ENCODE data around the gene G6PC3. TPM values are rescaled to one million over a fixed set of nuclear protein-coding genes. Genes with fewer than 3 reads are reported as not detected.
"Not testable (repeated sequence)": the region's sequence is repeated elsewhere in the genome, so short reads cannot be mapped to it uniquely, and the experiment has no call there.

The G6PC3 gene
- total RNA-seq, 1 experiment from 2014 or later, result 105 TPM

DNA sequence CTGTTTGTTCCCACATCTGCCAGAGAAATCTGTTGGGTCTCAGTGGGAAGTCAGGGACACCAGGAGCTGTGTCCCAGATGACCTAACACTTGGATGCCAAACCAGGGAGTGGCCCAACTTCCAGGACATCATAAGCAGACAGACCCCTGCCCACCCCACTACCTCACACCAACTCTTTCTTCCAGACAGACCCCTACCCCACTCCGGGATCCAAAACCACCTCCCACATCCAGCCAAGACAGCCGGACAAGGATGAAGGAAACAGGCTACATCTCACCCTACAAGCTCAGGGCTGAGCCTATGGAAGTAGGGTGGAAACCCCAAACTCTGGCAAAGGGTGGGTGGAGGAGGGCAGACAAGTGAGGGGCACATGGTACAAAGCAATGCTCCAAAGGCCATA lies 49.3 kb downstream of the G6PC3 start:
- H3K14ac ChIP-seq (ENCODE audit: insufficient read depth, low read length), result no peak overlapping the region
- H3K4me1 ChIP-seq (ENCODE audit: insufficient read depth, low read length), result peaks cover 6% of the 10 kb centered on the region; the same call in 1 of the 2 replicates
- no peaks in the 10 kb centered on the region for H4K20me1 ChIP-seq (ENCODE audit: control insufficient read depth, insufficient read depth, insufficient read length)
- H2BK15ac ChIP-seq (ENCODE audit: low read depth, low read length), result no peak overlapping the region
- H4K91ac ChIP-seq (ENCODE audit: insufficient read length, low read depth, low read length), result no peak overlapping the region
- no peak overlapping the region for H2BK5ac ChIP-seq (ENCODE audit: insufficient read length, low read length)
- no peak overlapping the region for H2BK12ac ChIP-seq (ENCODE audit: insufficient read length, low read depth, low read length)
- no peak overlapping the region for H2BK20ac ChIP-seq (ENCODE audit: low read depth, low read length, poor library complexity, severe bottlenecking)
- H3K9ac ChIP-seq (ENCODE audit: extremely low read depth, insufficient read length, low read length), result no peak overlapping the region
- Mint-ChIP-seq H3K36me3 (ENCODE audit: insufficient read depth in 1 of 3, low read depth in 3 of 3) (peaks cover 2 to 18% (median 6%) of the 10 kb centered on the region in 3 experiments; a peak in 4 of 7 replicates), H3K4me3 (peak overlapping the region in 1 of 2 experiments; percentile 46; a peak in 2 of 5 replicates), H3K27me3 (ENCODE audit: low read depth) (peaks cover 2% of the 10 kb centered on the region), H3K27ac (no peak overlapping the region), H3K9me3 (no peaks in the 10 kb centered on the region), H3K4me1 (peaks cover 44 to 72% of the 10 kb centered on the region in 2 experiments)
- no peaks in the 10 kb centered on the region for H3K79me1 ChIP-seq (ENCODE audit: insufficient read depth, low read depth, low read length, poor library complexity, severe bottlenecking)
- H3K27me3 ChIP-seq (ENCODE audit: insufficient read depth, low read length), result no peaks in the 10 kb centered on the region
- H2AK5ac ChIP-seq (ENCODE audit: insufficient read length, low read length), result no peak overlapping the region
- no peak overlapping the region for H2BK120ac ChIP-seq (ENCODE audit: low read depth, low read length, poor library complexity, severe bottlenecking)
- H3K18ac ChIP-seq (ENCODE audit: insufficient read length, low read depth, low read length), result no peak overlapping the region
- H3K27ac ChIP-seq (ENCODE audit: insufficient read length, low read depth, low read length), result no peak overlapping the region
- no peak overlapping the region for H4K5ac ChIP-seq (ENCODE audit: insufficient read length, low read depth, low read length)
- no peak overlapping the region for H2AFZ ChIP-seq (ENCODE audit: low read length)
- TF ChIP-seq, protein P1, sequence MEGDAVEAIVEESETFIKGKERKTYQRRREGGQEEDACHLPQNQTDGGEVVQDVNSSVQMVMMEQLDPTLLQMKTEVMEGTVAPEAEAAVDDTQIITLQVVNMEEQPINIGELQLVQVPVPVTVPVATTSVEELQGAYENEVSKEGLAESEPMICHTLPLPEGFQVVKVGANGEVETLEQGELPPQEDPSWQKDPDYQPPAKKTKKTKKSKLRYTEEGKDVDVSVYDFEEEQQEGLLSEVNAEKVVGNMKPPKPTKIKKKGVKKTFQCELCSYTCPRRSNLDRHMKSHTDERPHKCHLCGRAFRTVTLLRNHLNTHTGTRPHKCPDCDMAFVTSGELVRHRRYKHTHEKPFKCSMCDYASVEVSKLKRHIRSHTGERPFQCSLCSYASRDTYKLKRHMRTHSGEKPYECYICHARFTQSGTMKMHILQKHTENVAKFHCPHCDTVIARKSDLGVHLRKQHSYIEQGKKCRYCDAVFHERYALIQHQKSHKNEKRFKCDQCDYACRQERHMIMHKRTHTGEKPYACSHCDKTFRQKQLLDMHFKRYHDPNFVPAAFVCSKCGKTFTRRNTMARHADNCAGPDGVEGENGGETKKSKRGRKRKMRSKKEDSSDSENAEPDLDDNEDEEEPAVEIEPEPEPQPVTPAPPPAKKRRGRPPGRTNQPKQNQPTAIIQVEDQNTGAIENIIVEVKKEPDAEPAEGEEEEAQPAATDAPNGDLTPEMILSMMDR (conservative IDR thresholded peaks at IDR 0.05), result no peak
- H3K4ac ChIP-seq (ENCODE audit: low read depth, low read length), result no peak overlapping the region
- no peak for DNase-seq
- no peak overlapping the region for H3T11ph ChIP-seq (ENCODE audit: low read length)
- peaks cover 9% of the 10 kb centered on the region for H3K23me2 ChIP-seq (ENCODE audit: insufficient read length, low read depth, low read length, poor library complexity, severe bottlenecking)
- no CpG with 5 or more reads among the region's 2 CpGs for WGBS (ENCODE audit: extremely low coverage, insufficient read length, low lambda C conversion rate)
- H3K4me2 ChIP-seq (ENCODE audit: insufficient read depth, insufficient read length, low read length), result no peak overlapping the region
- H3K23ac ChIP-seq (ENCODE audit: insufficient read length, low read depth, low read length), result no peak overlapping the region
- H4K8ac ChIP-seq (replicated peaks; ENCODE audit: insufficient read length, low read depth, low read length), result no peak overlapping the region
- H3K56ac ChIP-seq (ENCODE audit: insufficient read length, low read depth, low read length), result no peak overlapping the region
- H3K79me2 ChIP-seq (ENCODE audit: insufficient read depth, low read length), result peaks cover 2% of the 10 kb centered on the region; the same call in 1 of the 2 replicates
- no peaks in the 10 kb centered on the region for H3K9me3 ChIP-seq (ENCODE audit: control insufficient read depth, low read depth, low read length)

DNA sequence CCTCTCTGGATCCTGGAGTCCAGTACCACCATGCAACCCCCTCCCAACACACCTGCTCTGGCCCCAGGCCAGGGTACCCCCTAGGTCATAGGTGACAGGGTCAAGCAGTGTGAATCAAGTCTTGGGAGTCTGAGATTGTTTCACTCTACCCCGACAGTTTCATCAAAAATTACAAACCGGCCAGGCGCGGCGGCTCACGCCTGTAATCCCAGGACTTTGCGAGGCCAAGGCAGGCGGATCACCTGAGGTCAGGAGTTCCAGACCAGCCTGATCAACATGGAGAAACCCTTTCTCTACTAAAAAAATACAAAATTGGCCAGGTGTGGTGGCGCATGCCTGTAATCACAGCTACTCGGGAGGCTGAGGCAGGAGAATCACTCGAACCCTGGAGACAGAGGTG lies 49.7 kb downstream of the G6PC3 start:
- no CpG with 5 or more reads among the region's 11 CpGs for WGBS (ENCODE audit: extremely low coverage, insufficient read length, low lambda C conversion rate)
- not testable (repeated sequence) for H3K27me3 ChIP-seq (ENCODE audit: insufficient read depth, low read length); H3K27ac ChIP-seq (ENCODE audit: insufficient read length, low read depth, low read length); H2BK120ac ChIP-seq (ENCODE audit: low read depth, low read length, poor library complexity, severe bottlenecking); H4K5ac ChIP-seq (ENCODE audit: insufficient read length, low read depth, low read length); H3K9ac ChIP-seq (ENCODE audit: extremely low read depth, insufficient read length, low read length); H3K23me2 ChIP-seq (ENCODE audit: insufficient read length, low read depth, low read length, poor library complexity, severe bottlenecking); H3K4me1 ChIP-seq (ENCODE audit: insufficient read depth, low read length); H3K23ac ChIP-seq (ENCODE audit: insufficient read length, low read depth, low read length); H3K4ac ChIP-seq (ENCODE audit: low read depth, low read length); H3K18ac ChIP-seq (ENCODE audit: insufficient read length, low read depth, low read length); H3K56ac ChIP-seq (ENCODE audit: insufficient read length, low read depth, low read length); H3K4me2 ChIP-seq (ENCODE audit: insufficient read depth, insufficient read length, low read length); H3K79me2 ChIP-seq (ENCODE audit: insufficient read depth, low read length); H4K91ac ChIP-seq (ENCODE audit: insufficient read length, low read depth, low read length); H4K20me1 ChIP-seq (ENCODE audit: control insufficient read depth, insufficient read depth, insufficient read length); H3T11ph ChIP-seq (ENCODE audit: low read length); H3K9me3 Mint-ChIP-seq; H2BK15ac ChIP-seq (ENCODE audit: low read depth, low read length); H2AFZ ChIP-seq (ENCODE audit: low read length); H3K14ac ChIP-seq (ENCODE audit: insufficient read depth, low read length); H2BK20ac ChIP-seq (ENCODE audit: low read depth, low read length, poor library complexity, severe bottlenecking); H2AK5ac ChIP-seq (ENCODE audit: insufficient read length, low read length); H3K9me3 ChIP-seq (ENCODE audit: control insufficient read depth, low read depth, low read length); DNase-seq; H3K27me3 Mint-ChIP-seq (ENCODE audit: low read depth); H2BK12ac ChIP-seq (ENCODE audit: insufficient read length, low read depth, low read length); H2BK5ac ChIP-seq (ENCODE audit: insufficient read length, low read length); H4K8ac ChIP-seq (replicated peaks; ENCODE audit: insufficient read length, low read depth, low read length); H3K79me1 ChIP-seq (ENCODE audit: insufficient read depth, low read depth, low read length, poor library complexity, severe bottlenecking)
- peak overlapping the region in 1 of 2 experiments; percentile 69; a peak in 2 of 5 replicates for H3K4me3 Mint-ChIP-seq
- H3K27ac Mint-ChIP-seq, result peak overlapping the region in 1 of 3 experiments; percentile 81; a peak in 3 of 7 replicates
- H3K36me3 Mint-ChIP-seq (ENCODE audit: insufficient read depth in 1 of 3, low read depth in 3 of 3), result peaks cover 2 to 13% (median 5%) of the 10 kb centered on the region in 3 experiments; a peak in 4 of 7 replicates
- H3K4me1 Mint-ChIP-seq, result peaks cover 44 to 71% of the 10 kb centered on the region in 2 experiments

All from H9 (cell line).